Stimulated activated CD4-positive, alpha-beta T cell treated with anti-CD3 and anti-CD28 coated beads, Interleukin-4, amount 100 ng/mL, for 1 hour (primary cell): ENCODE data around the gene C1orf52.
"Not testable (repeated sequence)": the region's sequence is repeated elsewhere in the genome, so short reads cannot be mapped to it uniquely, and the experiment has no call there.

ENCODE experiments used
- DNase-seq: peaks from one replicate; pipeline ENCODE4 v3.0.0-alpha.2; 2020

C1orf52 gene

DNA sequence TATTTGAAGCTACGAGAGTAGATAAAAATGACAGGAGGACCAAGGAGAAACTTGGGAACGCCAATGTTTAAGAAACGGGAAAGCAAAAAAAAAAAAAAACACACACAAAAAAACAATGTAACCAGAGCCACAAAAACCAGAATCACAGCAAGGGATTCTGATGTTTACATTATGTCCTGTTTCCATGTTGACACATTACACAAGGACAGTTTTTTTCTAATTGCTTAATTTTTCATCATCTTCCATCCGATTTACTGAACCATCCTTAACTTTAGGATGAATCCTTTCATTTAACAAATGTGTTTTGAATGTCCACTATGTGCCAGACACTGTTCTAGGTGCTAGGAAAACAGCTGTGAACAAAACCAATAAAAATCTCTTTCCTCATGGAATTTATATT, 18.3 kb upstream of the C1orf52 start:
- no peak for DNase-seq

DNA sequence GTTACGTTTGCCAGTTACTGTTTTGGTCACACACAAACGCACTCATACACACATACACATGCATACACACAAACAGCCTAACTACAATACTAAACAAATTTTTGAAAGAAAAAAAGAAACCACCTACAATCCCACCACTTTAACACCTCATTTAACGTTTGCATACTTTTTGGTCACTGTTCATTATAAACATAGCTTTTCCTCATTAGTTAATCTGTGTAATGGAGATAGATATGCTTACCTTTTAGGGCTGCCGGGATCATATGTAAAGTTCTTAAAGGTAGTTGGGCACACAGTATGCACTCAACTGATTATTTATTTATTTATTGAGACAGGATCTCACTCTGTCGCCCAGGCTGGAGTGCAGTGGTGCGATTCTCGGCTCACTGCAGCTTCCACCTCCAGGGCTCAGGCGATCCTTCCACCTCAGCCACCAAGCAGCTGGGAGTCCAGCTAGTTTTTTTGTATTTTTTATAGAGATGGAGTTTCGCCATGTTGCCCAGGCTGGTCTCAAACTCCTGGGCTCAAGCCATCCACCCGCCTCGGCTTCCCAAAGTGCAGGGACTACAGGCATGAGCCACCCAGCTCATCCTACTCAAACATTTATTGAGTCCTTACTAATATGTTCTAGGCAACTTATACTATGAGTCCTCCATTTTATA, 17.6 kb upstream of the C1orf52 start:
- DNase-seq: no peak

DNA sequence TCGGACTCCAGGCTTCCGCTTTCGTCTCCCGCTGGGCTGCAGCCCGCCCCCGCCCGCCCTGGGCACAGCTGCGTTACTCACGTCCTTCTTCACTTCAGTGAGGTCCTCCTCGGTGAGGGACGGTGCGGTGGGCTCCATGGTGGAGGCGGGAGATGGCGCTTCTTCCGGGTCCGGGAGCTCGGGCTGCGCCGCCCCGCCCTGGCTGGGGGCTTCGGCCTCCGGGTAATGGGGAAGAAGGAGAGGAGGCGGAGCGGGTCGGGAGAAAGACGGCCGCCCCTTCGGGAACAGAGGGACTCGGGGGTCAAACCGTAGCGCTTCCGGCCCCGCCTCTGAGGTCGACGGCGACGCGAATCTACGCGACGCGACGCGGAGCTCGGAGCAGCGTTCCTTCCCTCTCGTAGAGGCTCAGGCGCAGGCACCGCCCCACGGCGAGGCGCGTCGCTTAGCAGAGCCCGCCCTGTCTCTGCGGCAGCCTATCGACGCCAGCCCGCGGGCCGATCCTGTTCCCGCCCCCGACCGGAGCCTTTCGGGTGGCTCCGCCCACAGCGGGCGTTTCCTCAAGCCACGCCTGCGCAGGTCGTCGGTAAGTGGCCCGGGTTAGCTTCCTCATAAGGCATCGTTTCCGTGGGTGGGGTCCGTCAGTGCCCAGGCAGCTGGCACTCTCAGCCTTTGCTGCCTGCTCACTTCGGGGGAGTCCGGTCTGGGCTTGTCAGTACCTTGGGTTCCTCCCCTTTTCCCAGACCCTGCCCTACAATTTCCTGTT, 16.9 kb upstream of the C1orf52 start, which contains the start of gene BCL10:
Gene BCL10 (minus strand): TSS at position 418 of the 763 bp plus-strand sequence. CDS start 280 bp downstream, at position 138.
- peak; percentile 97 for DNase-seq

DNA sequence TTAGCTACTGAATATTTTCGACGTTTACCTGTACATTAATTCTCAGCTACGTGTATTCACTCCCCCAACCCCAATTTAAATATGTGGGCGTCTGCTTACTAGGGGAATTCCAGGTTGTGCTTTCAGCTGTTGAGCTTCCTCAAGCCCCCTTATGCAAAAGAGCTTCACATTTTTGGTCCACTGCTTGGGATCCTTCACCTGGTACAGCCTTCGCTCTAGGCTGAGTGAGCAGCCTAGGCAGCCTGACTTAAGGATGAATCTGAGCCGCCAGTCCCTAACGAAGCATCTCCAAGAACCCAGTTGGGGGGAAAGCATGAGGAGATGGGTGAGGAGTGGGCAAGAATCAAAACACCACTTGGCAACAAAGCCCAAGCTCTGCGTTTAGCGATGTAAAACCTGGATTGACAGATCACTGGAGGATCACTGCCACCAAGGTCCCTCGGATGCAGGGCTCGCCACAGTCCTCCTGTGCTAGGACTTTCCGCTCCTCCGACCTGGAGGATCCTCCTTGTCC, 16.3 kb upstream of the C1orf52 start:
- DNase-seq: no peak

DNA sequence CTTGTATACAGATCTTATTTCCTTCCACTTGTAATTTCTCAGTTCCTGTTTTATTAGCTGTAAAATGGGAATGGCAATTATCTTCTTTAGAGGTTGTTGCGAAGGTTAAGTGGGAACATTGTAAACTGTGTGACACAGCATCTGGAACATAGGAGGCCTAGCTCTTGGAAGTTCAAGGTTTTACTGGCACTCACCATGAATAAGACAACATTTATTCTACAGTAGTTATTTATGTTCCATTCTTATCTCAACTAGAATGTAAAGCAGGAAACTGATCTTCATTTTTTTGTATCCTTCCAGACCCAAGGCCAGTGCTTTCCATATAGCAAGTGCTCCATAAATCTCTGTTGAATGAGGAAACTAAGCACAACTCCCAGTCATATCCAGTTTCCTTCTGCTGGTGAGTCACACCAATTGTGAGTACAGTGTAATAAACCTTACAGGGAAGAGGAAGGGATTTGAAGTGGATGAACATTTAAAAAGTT, 15.5 kb upstream of the C1orf52 start:
- no peak for DNase-seq

DNA sequence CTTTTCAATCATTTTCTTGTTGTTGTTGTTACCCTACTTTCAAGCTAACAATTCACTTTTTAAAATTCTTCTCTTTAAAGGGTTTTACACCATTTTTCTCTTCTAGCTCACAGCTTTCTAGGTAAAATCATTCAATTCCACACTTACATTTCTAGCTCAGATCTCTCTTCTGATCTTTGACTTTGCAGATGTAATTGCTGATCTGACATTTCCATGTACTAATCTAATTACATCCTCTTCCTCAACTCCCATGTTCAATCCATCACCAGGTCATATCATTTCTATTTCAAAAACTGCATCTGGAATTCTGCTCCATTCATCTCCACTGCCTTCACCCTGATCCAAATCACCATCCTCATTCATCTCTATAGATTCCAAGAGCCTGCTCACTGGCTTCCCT, 13.9 kb upstream of the C1orf52 start:
- DNase-seq: no peak

DNA sequence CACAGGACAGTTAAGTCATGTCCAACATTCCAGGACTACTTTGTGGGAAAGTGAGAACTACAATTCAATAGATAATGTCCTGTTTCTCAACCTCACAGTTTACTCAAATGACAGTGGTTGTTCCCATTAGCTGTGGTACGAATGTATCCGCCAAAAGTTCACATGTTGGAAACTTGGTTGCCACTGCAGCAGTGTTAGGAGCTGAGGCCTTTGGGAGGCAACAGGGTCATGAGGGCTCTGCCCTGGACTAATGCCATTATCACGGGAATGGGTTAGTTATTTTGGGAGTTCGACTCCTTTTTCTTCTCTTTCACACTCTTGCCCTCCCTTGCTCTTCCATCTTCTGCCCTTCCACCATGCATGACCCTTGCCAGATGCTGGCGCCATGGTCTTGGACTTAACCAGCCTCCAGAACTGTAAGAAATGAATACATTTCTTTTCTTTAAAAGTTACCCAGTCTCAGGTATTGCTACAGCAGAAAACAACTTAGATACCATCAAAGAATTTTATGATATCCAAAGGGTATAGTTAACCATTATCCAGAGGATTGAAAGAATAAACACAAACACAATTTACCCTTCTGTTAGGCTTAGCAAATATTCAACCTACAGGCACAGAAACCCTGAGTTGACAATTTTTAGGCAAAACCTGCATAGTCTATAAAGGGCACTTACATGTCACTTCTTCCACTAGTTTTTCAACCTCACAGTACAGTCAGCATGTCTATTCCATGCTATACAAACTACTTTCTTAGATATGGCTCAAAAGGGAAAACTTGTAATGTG, 9.5 kb upstream of the C1orf52 start:
- DNase-seq: no peak

DNA sequence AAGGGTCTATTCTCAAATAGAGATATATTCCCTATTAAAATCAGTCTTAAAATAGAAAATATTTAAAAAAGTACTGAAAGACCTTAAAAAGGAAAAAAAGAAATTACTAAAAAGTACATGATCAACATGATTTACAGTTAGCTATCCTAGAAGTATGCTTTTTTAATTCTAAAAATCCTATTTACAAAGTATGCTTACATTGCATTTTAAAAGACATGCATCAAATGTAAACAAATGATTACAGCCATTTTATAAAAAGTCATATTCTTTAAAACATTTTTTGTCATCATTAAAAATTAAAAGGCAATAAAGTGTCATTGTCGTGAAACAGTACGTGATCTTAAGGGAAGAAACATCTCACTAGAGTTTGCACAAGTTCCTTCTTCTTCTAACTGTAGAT, 7.9 kb upstream of the C1orf52 start:
- DNase-seq: no peak

DNA sequence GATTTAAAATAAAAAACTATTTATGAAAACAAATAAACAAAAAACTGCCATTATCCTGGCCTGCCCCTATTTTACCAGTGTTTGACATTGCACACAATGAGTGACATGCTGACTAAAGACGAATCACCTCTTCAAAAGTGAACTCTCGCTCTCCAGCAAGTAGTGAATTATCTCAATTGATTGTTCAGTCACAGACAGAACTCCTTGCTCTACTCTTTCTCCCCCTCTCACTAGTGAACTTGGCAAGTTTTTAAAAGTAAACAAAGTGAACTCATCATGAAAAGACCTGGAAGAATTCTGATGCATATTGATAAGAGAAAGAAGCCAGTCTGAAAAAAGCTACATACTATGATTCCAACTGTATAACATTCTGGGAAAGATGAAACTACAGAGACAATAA, 4.7 kb upstream of the C1orf52 start:
- DNase-seq: no peak

DNA sequence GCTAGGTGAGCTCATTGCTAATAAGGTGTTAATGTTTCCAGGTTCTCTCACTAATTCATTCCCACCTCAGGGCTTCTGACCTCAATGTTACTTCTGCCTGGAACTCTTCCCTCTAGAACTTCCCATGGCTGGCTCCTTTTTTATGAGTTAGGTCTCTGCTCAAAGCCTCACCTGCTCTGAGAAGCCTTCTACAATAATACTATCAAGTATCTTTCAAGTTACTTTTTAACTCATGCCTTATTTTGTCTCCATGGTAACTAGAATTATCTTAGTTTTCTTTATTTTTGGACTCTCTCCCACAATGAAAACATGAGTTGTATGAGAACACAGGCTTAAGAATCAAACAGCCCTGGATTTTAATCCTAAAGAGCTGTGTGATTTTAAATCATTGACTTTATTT, 3.5 kb upstream of the C1orf52 start:
- no peak for DNase-seq

DNA sequence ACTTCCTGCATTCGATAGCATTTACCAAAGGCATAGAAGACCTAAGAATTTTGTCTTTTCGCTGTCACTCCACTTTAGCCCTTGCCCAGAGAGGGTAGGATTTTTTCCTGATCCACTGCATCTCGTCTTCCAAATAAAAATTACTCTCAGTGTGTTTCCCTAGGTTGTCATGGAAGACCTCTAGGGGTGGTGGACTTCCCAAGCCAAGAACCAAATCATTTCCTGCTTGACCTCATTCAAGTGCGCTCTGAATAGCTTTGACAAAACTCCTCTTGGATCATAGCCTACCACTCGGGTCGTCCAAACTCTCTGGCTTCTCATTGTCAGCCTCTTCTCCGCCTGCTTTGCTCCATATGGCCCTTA, 431 bp upstream of the C1orf52 start:
- DNase-seq: no peak

DNA sequence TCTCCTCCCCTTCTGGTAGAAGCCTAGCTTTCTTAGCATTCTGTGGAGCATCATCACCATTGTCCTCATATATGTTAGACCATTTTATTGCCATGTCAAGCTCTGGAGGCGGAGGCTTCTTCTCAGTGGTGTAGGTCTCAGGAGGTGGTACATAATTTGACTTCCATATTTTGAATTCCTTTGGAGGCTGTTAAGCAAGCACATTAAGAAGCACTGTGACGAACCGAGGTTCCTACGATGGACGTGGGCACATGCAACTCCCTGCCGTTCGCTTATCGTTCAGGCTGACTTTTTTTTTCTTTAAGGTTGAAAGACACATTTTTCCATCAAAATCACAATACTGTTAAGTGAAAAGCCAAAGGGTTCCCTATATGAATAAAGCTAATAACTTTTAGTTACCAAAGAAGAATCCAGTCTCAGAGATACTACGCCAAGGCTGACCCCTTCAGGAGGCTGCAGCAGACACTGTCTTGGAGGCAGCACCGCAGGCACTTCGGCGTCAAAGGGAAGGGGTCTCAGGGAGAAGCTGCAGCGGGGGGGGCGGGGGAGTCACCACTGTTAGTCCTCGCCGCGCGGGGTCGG, 835 bp downstream of the C1orf52 start:
- no peak for DNase-seq

DNA sequence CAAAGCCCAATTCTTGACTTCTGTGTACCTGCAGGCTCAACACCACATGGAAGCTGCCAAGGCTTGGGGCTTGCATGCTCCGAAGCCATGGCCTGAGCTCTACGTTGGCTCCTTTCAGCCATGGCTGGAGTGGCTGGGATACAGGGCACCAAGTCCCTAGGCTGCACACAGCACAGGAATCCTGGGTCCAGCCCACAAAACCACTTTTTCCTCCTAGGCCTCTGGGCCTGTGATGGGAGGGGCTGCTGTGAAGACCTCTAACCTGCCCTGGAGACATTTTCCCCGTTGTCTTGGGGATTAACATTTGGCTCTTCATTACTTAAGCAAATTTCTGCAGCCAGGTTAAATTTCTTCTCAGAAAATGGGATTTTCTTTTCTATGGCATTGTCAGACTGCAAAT, 10.4 kb downstream of the C1orf52 start:
- not testable (repeated sequence) for DNase-seq

DNA sequence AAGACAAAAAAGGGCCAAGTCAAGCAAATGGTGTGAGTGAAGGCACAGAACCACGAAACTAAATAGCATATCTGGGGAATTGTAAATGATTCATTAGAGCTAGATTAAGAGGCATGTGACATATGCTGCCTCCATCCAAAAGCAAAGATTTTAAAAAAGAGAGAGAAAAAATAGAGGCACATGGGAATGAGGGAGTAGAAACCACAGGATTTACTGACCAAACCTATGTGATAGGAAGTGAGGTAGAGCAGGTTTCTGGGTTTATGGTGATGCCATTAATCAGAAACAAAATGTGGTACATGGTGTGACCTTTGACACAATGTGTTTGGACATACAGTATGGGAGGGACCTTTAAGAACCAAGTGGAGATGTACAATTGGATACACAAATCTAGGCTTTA, 13.6 kb downstream of the C1orf52 start:
- DNase-seq: no peak

DNA sequence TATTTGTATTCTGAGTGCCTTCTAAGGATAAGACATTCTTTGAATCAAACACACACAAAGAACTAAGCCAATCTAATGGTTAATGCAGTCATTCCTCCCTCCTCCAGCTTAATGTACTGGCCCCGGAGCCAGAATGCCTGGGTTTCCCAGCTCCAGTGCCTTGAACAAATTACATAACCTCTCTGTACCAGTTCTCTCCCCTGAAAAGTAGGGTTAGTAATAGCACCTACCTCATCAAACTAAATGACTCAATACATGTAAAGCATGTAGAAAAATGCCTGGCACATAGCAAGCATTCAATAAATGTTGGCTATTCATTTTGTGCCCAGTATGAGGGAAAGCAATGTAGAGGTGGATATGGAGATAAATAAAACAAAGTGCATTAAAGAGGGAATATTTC, 14.0 kb downstream of the C1orf52 start:
- no peak for DNase-seq

DNA sequence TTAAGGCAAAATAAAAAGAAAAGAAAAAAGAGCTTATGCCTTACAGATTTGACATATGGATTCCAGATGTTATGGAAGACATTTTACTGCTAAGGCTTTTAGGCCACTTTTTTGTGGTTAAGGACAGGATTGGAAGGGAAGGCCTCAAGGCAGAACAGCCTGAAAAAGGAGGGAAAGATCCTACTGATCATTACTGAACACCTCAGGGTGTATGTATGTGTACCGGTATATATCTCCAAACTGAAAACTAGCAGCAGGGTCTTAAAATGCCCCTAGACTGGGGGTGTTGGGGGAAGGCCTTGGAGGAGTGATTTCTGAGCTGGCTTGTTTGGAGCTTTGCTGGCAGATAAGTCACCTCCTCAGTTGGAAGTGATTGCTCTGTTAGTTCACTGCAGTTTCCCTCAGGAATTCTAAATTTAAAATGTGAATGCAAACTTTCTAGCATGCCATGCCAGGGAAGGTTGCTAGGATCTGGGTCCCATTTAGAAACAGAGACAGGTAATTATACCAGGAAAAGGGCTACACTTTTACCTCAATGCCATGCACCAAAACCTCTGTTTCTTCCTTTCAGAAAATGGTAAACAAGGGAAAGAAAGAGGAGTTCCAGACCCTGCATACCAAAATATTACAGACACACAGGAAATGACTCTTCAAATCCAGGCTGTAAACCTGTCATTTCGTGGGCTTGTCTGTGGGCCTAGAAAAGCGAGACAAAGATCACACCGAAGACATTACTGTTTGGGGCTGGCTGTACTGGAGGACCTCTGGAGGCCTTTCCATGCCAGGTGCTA, 15.0 kb downstream of the C1orf52 start:
- no peak for DNase-seq

DNA sequence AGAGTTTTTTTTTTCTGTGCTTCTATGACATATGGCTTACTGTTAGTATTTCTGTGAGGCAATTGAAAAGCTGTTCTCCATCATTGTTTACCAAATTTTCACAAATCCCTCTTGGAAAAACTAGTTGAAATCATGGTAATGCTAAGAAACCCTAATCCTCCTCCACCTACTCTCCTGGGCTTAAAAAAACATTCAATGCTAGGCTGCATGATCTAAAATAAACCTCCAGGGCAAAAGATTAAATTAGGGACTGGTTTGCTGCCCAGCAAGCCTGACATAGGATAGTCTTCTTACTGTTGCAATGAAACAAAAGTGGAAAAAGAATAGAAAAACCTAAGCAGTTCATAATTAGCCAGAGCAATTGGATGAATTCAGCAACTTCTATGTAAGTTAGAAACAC, 16.1 kb downstream of the C1orf52 start:
- no peak for DNase-seq

DNA sequence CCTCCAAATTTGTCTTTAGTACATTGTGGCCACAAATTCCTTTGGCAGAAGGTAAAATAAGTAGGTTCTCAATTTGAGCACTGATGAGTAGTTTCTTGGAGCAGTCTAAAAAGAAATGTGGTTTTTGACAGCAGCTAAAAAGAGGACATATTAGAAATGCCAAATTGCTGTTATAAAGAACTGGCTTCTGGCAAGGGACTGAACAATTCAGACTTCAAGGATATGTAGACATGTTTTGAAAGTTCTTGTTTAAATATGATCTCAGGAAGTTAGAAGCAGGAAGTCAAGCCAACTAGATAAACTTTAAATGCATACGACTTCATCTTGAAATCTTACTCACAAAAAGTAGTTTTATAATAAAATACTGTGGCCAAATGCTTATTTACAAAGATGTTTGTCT, 18.8 kb downstream of the C1orf52 start:
- DNase-seq: no peak

DNA sequence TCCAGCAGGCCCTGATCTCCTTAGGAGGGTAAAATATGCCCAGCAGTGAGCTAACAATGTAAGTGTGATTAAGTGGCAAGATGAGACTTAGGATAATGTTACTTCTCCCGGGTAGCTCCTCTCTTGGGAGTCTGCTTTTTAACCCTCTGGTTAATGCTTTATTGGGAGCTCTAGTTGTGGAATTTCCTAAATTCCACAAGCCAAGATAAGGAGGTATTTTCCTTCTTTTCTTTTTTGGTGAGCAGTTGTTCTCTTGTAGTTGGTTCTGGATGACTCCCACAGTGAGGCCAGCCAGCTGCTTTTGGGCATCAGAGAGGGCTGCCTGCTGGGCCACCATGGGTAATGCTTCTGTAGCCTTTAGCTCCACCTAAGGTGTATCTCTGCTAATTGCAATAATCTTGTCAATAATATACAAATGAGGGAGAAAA, 19.3 kb downstream of the C1orf52 start:
- DNase-seq: no peak

DNA sequence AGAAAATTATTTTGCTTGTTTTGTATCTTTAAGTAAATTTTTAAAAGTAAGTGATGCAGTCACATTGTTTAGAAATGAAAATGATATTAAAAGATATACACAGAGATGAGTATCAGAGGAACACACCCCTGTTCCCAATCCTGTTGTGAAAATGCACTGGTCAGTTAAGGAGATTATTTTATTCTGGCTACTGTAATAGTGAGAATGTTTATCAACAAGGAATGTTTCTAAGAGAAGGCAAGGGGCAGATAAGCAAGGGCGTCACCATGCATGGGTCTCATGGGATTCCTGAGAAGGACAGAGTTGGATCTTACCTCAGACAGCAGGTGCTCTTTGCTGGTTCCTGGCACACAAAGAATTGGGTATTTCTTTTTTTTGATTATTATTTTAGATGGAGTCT, 21.8 kb downstream of the C1orf52 start:
- DNase-seq: no peak

DNA sequence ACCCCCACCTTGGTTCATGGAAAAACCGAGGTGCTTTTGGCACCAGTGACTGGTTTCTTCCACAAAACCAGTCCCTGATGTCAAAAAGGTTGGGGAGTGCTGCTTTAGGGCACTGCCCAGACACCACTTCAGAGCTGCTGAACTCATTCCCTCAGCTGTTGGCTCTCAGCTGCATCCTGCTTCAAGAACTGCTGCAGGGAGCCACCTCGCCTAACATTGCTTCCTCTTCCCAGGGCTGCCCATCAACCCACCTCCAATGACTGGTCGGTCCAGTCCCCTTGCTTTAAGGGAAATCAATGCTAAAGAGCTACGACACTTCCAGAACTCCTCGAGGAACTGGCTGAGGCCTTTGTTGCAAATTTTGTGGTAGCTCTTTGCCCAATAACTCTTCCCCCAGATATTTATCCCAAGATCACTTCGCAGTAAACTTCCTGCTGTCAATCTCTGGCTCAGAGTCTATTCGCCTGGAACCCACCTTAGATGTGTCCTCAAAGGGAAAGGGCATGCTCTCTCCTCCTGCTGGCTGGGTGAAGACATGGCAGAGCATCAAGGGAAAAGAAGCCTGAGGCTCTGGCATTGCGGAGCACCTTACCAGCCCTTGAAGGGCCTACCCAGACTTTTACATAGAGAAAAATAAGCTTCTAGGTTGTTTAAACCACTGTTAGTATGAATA, 29.0 kb downstream of the C1orf52 start:
- no peak for DNase-seq
